Activated CD4-positive, alpha-beta memory T cell treated with anti-CD3 and anti-CD28 coated beads, Interleukin-2, amount 10 ng/mL, durations not matched to agents 7 days and 5 days (primary cell): ENCODE measurements around the gene LBH. TPM values are rescaled to one million over a fixed set of nuclear protein-coding genes. Genes with fewer than 3 reads are reported as not detected.
"Not testable (repeated sequence)": the region's sequence is repeated elsewhere in the genome, so short reads cannot be mapped to it uniquely, and the experiment has no call there.

Source experiments
- CTCF ChIA-PET: fragments of 350-600 bp; sonication (Branson Sonifier 250); formaldehyde crosslinking; loops from one replicate; lab custom pipeline; 2021; ENCODE audit warnings: antibody characterized with exemption, inconsistent platforms; lab: Charles Lee
- POLR2A ChIA-PET: fragments of 350-600 bp; sonication (Branson Sonifier 250); formaldehyde crosslinking; loops from one replicate; lab custom pipeline; 2021; ENCODE audit warnings: antibody characterized with exemption; lab: Charles Lee
- DNase-seq: peaks from one replicate; pipeline ENCODE4 v3.0.0-alpha.2; 2020
- H3K27ac Mint-ChIP-seq: one replicate; pipeline ENCODE4 v1.8.0; 2021; ENCODE audit warnings: mild to moderate bottlenecking, mixed read lengths
- H3K27me3 Mint-ChIP-seq: one replicate; pipeline ENCODE4 v1.8.0; 2021; ENCODE audit warnings: mixed read lengths
- H3K36me3 Mint-ChIP-seq: one replicate; pipeline ENCODE4 v1.8.0; 2021; ENCODE audit warnings: low read depth, mixed read lengths
- H3K4me1 Mint-ChIP-seq: one replicate; pipeline ENCODE4 v1.8.0; 2021; ENCODE audit warnings: mixed read lengths
- H3K4me3 Mint-ChIP-seq: one replicate; pipeline ENCODE4 v1.8.0; 2021; ENCODE audit warnings: mild to moderate bottlenecking, mixed read lengths
- H3K9me3 Mint-ChIP-seq: one replicate; pipeline ENCODE4 v1.8.0; 2021; ENCODE audit warnings: mixed read lengths
- total RNA-seq, 2 experiments: library from RNA; stranded (reverse); gene quantifications; one replicate each; pipeline ENCODE4 v1.2.3, GENCODE V29; 2021

The LBH gene
- total RNA-seq, 2 experiments from 2014 or later = 105 to 110 TPM

GRCh38 chr2:30265052-30266015 is 34.0 kb downstream of the LBH start:
- CTCF ChIA-PET = interaction anchor here (0.6 to 3.0 kb wide), 12 partner anchors 8 to 276 kb away, joined by 3 to 16 read pairs (median 4); partner anchors contain the start of genes LCLAT1 and YPEL5
- Mint-ChIP-seq H3K4me1 (peaks cover 68% of the 10 kb centered on the region), H3K4me3 (peak overlapping the region; percentile 75), H3K27ac (peak overlapping the region; percentile 92), H3K27me3 (no peaks in the 10 kb centered on the region), H3K9me3 (peaks cover 25% of the 10 kb centered on the region), H3K36me3 (peaks cover 40% of the 10 kb centered on the region)
- POLR2A ChIA-PET = interaction anchor here (0.8 to 9.3 kb wide), 12 partner anchors 9 to 182 kb away, joined by 3 to 138 read pairs (median 8); partner anchors contain the start of genes LBH, LCLAT1 and YPEL5
- DNase-seq = no peak

- peak overlapping the region; percentile 75 for H3K4me3 Mint-ChIP-seq
- DNase-seq = peak; percentile 74
- H3K27ac Mint-ChIP-seq = peak overlapping the region; percentile 92
- POLR2A ChIA-PET = interaction anchor here (0.8 to 9.3 kb wide), 15 partner anchors 8 to 181 kb away, joined by 3 to 138 read pairs (median 7); partner anchors contain the start of genes LBH, LCLAT1 and YPEL5
- no peaks in the 10 kb centered on the region for H3K27me3 Mint-ChIP-seq
- peaks cover 32% of the 10 kb centered on the region for H3K36me3 Mint-ChIP-seq
- CTCF ChIA-PET = interaction anchor here (0.6 to 3.0 kb wide), 14 partner anchors 9 to 445 kb away, joined by 3 to 16 read pairs (median 4); partner anchors contain the start of genes LCLAT1 and YPEL5
- peaks cover 20% of the 10 kb centered on the region for H3K9me3 Mint-ChIP-seq
- peaks cover 64% of the 10 kb centered on the region for H3K4me1 Mint-ChIP-seq
Measured at GRCh38 chr2:30266051-30266621, 34.8 kb downstream of the LBH start.

DNA sequence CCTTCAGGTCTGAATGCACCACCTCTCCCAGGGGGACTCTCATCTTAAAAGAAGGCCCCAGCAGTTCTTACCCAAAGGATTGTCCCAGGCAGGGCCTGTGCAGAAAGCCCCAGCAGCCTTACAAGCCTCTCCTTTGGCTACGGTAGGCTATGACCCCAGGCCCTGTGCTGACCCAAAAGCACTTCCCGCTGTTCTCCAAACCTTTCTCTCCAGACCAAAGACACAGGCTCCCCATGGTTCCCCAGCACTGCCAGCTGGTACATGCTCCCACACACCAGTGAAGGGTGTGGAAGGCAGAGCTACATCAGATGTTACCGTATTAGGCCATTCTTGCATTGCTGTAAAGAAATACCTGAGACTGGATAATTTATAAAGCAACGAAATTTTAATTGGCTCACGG is 35.4 kb downstream of the LBH start:
- POLR2A ChIA-PET = interaction anchor here (0.8 to 9.3 kb wide), 15 partner anchors 8 to 180 kb away, joined by 3 to 138 read pairs (median 7); partner anchors contain the start of genes LBH, LCLAT1 and YPEL5
- Mint-ChIP-seq H3K27ac (peak overlapping the region; percentile 92), H3K27me3 (no peaks in the 10 kb centered on the region), H3K36me3 (peaks cover 28% of the 10 kb centered on the region), H3K4me3 (peak overlapping the region; percentile 75), H3K4me1 (peaks cover 63% of the 10 kb centered on the region), H3K9me3 (peaks cover 18% of the 10 kb centered on the region)
- no peak for DNase-seq
- CTCF ChIA-PET = interaction anchor here (0.6 to 3.0 kb wide), 13 partner anchors 9 to 445 kb away, joined by 3 to 16 read pairs (median 4); partner anchors contain the start of genes LCLAT1 and YPEL5

- ChIA-PET CTCF (interaction anchor here (0.9 to 3.0 kb wide), 8 partner anchors 9 to 165 kb away, joined by 3 to 16 read pairs (median 4); partner anchors contain the start of gene YPEL5), POLR2A (interaction anchor here (1.0 to 9.3 kb wide), 13 partner anchors 9 to 180 kb away, joined by 3 to 138 read pairs (median 7); partner anchors contain the start of genes LBH, LCLAT1 and YPEL5)
- Mint-ChIP-seq H3K27me3 (no peaks in the 10 kb centered on the region), H3K4me3 (peak overlapping the region; percentile 75), H3K27ac (peak overlapping the region; percentile 92), H3K4me1 (peaks cover 58% of the 10 kb centered on the region), H3K9me3 (peaks cover 13% of the 10 kb centered on the region), H3K36me3 (peaks cover 23% of the 10 kb centered on the region)
- peak; percentile 74 for DNase-seq
Measured at GRCh38 chr2:30267161-30267975, 36.0 kb downstream of the LBH start.

- Mint-ChIP-seq H3K4me3 (no peak overlapping the region), H3K36me3 (peaks cover 15% of the 10 kb centered on the region), H3K27ac (peak overlapping the region; percentile 92), H3K9me3 (peaks cover 4% of the 10 kb centered on the region), H3K27me3 (no peaks in the 10 kb centered on the region), H3K4me1 (peaks cover 55% of the 10 kb centered on the region)
- CTCF ChIA-PET = interaction anchor here (0.5 to 3.0 kb wide), 4 partner anchors 28 to 1807 kb away, joined by 3 to 16 read pairs (median 4); partner anchors contain the start of gene YPEL5
- no peak for DNase-seq
- POLR2A ChIA-PET = interaction anchor here (1.1 to 9.3 kb wide), 6 partner anchors 14 to 420 kb away, joined by 3 to 138 read pairs (median 6); partner anchors contain the start of genes LBH and LCLAT1
Measured at GRCh38 chr2:30268296-30268871, 37.0 kb downstream of the LBH start.

- not testable (repeated sequence) for H3K9me3 Mint-ChIP-seq, H3K27me3 Mint-ChIP-seq, H3K4me3 Mint-ChIP-seq, DNase-seq, H3K27ac Mint-ChIP-seq
- POLR2A ChIA-PET = interaction anchor here (1.1 to 9.3 kb wide), 2 partner anchors 35 to 419 kb away, joined by 3 to 138 read pairs; partner anchors contain the start of gene LBH
- H3K4me1 Mint-ChIP-seq = peaks cover 52% of the 10 kb centered on the region
- CTCF ChIA-PET = interaction anchor here (0.7 kb wide), 1 partner anchor 122 kb away, joined by 3 read pairs; the partner anchor contains the start of gene YPEL5
- H3K36me3 Mint-ChIP-seq = peaks cover 12% of the 10 kb centered on the region
Measured at GRCh38 chr2:30269114-30269770, 37.9 kb downstream of the LBH start.

DNA sequence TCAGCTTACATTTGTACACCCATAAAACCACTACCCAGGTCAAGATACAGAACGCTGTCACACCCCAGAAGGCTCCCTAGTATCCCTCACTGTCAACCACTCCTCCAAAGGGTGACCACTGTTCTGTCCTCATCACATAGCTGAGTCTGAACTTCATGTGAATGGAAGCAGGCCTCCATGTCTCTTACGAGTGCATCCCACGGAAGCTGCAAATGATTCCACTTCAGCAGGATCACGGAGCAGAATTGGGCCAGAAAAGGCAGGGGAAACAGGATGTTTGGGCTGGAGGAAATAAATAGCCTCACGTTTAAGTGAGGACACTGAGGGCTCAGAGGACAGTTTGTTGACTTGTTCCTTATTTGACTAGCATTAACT is 38.4 kb downstream of the LBH start:
- no peak for DNase-seq
- H3K36me3 Mint-ChIP-seq = peaks cover 7% of the 10 kb centered on the region
- H3K4me1 Mint-ChIP-seq = peaks cover 48% of the 10 kb centered on the region
- no peaks in the 10 kb centered on the region for H3K27me3 Mint-ChIP-seq
- CTCF ChIA-PET = no interaction called here
- no peak overlapping the region for H3K4me3 Mint-ChIP-seq
- H3K27ac Mint-ChIP-seq = no peak overlapping the region
- POLR2A ChIA-PET = interaction anchor here (1.1 to 9.3 kb wide), 2 partner anchors 36 to 418 kb away, joined by 3 to 138 read pairs; partner anchors contain the start of gene LBH
- H3K9me3 Mint-ChIP-seq = no peaks in the 10 kb centered on the region

DNA sequence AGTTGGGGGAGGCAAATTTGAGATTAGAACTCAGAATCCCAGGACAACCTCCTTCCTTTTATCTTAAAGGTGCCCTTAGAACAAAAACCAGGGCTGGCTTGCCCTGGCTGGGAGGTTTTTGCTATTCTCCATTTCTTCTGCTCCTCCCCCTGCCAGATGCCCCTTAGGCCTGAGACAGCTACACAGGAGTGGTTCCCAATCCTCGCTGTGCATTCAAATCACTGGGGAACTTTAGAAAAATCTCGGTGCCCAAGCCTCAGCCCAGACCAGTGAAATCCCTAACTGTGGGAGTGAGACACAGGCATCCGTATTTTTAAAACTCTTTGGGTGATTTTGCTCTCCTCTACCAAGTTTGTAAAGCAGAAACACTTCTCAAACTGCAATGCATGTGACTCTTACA is 38.8 kb downstream of the LBH start:
- CTCF ChIA-PET = no interaction called here
- Mint-ChIP-seq H3K27me3 (no peaks in the 10 kb centered on the region), H3K4me3 (no peak overlapping the region), H3K4me1 (peaks cover 47% of the 10 kb centered on the region), H3K27ac (no peak overlapping the region), H3K9me3 (no peaks in the 10 kb centered on the region), H3K36me3 (peaks cover 5% of the 10 kb centered on the region)
- DNase-seq = no peak
- POLR2A ChIA-PET = interaction anchor here (9.3 kb wide), 1 partner anchor 36 kb away, joined by 138 read pairs; the partner anchor contains the start of gene LBH

- Mint-ChIP-seq H3K4me3 (no peak overlapping the region), H3K27me3 (no peaks in the 10 kb centered on the region), H3K9me3 (no peaks in the 10 kb centered on the region), H3K27ac (no peak overlapping the region), H3K36me3 (no peaks in the 10 kb centered on the region), H3K4me1 (peaks cover 36% of the 10 kb centered on the region)
- ChIA-PET POLR2A (no interaction called here), CTCF (no interaction called here)
- no peak for DNase-seq
Measured at GRCh38 chr2:30271301-30271700, 40.0 kb downstream of the LBH start.

DNA sequence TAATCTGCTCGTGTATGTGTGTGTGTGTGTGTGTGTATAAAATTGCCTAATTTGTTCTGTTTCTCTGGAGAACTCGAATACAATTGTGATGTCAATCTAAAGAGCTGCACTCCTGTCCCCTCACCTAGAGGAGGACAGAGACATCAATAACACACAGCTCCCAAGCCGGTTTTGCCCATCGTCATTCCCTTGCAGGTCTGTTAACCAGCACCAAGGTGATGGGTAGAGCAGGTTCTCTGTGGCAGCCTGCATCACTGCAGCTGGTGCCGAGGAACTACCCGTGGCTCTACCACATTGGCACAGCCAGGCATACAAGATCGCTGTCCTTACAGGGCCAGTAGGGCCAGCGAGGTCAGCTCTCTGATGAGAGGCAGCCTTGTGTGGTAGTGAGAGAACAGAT is 41.0 kb downstream of the LBH start:
- POLR2A ChIA-PET = interaction anchor here (0.8 kb wide), 1 partner anchor 20 kb away, joined by 3 read pairs; no protein-coding TSS in a partner anchor
- no peak for DNase-seq
- no peak overlapping the region for H3K27ac Mint-ChIP-seq
- no peaks in the 10 kb centered on the region for H3K9me3 Mint-ChIP-seq
- peaks cover 30% of the 10 kb centered on the region for H3K4me1 Mint-ChIP-seq
- no peaks in the 10 kb centered on the region for H3K36me3 Mint-ChIP-seq
- CTCF ChIA-PET = interaction anchor here (1.3 kb wide), 1 partner anchor 9 kb away, joined by 3 read pairs; no protein-coding TSS in a partner anchor
- no peak overlapping the region for H3K4me3 Mint-ChIP-seq
- H3K27me3 Mint-ChIP-seq = no peaks in the 10 kb centered on the region
